SK-N-MC (cell line): Measurements from ENCODE around the gene KIFBP.

Source experiments
- EZH2 ChIP-seq: fragments of 200-600 bp; sonication (generic); IDR thresholded peaks from one replicate; pipeline ENCODE4 v1.6.1; 2017; ENCODE audit warnings: antibody characterized with exemption
- POLR2AphosphoS5 ChIP-seq: IDR thresholded peaks from 2 replicates; pipeline ENCODE4 v1.6.1; 2012; ENCODE audit warnings: mild to moderate bottlenecking, low read depth, low read length, borderline replicate concordance

GRCh38 chr10:68938884-68939283 is 49.7 kb upstream of the KIFBP start:
- TF ChIP-seq POLR2AphosphoS5 (no peak), EZH2 (no peak)
